Endothelial cell of umbilical vein (primary cell): ENCODE data around the gene TRMT1. TPM values are rescaled to one million over a fixed set of nuclear protein-coding genes. Genes with fewer than 3 reads are reported as not detected.

ENCODE experiments used
- BruUV-seq: library from RNA; stranded (reverse); fragments of 400-500 nt; replicated peaks from 2 replicates; lab custom pipeline; 2021; lab: Mats Ljungman, UMichigan
- CTCF ChIA-PET: fragments of 300-600, 350-600 bp; sonication (Branson Sonifier 250); formaldehyde crosslinking; loops from one replicate; lab custom pipeline; 2021; ENCODE audit warnings: antibody characterized with exemption, inconsistent platforms; lab: Charles Lee
- POLR2A ChIA-PET: fragments of 300-600, 350-600 bp; sonication (Branson Sonifier 250); formaldehyde crosslinking; loops from one replicate; lab custom pipeline; 2021; ENCODE audit warnings: antibody characterized with exemption, inconsistent platforms; lab: Charles Lee
- DNase-seq: peaks from one replicate; pipeline ENCODE4 v3.0.0-alpha.2; 2011; ENCODE audit warnings: low read depth, low spot score
- FAIRE-seq: peaks from 2 replicates; lab custom pipeline; 2011; peaks lifted over from hg19 to GRCh38; lab: Jason Lieb, UNC
- H2AFZ ChIP-seq: 2 replicates; pipeline ENCODE4 v1.6.0; 2012; ENCODE audit warnings: low read depth, low read length, control low read depth, inconsistent platforms
- H3K27ac ChIP-seq: 2 replicates; pipeline ENCODE4 v1.5.1; 2011; ENCODE audit warnings: low read depth, mild to moderate bottlenecking, control low read depth, low read length, moderate library complexity; ENCODE audit not compliant: insufficient read depth
- H3K27me3 ChIP-seq, 2 experiments: 2 replicates each; pipeline versions ENCODE4 v1.6.0 to v1.6.1; 2011; ENCODE audit warnings: low read length in 2 of 2, mixed read lengths in 1 of 2; ENCODE audit not compliant: control insufficient read depth in 2 of 2, insufficient read depth in 2 of 2
- H3K36me3 ChIP-seq, 2 experiments: 2 replicates in 1 of 2; 3 replicates in 1 of 2; pipeline ENCODE4 v1.5.1; 2011; ENCODE audit warnings: low read length in 2 of 2, mild to moderate bottlenecking in 1 of 2, moderate library complexity in 1 of 2; ENCODE audit not compliant: control insufficient read depth in 2 of 2, insufficient read depth in 2 of 2; ENCODE audit errors: extremely low read depth in 1 of 2
- H3K4me1 ChIP-seq: 3 replicates; pipeline ENCODE4 v1.5.1; 2011; ENCODE audit warnings: mild to moderate bottlenecking, low read length; ENCODE audit not compliant: control insufficient read depth, insufficient read depth; ENCODE audit errors: extremely low read depth
- H3K4me2 ChIP-seq: 2 replicates; pipeline ENCODE4 v1.6.1; 2011; ENCODE audit warnings: low read length, control low read depth, mixed read lengths; ENCODE audit not compliant: insufficient read depth
- H3K4me3 ChIP-seq, 3 experiments: fragments of 200-600 bp in 1 of 3; sonication (generic), shearing (Covaris generic) in 1 of 3; replicated peaks in 1 of 3; 2 replicates each; pipeline ENCODE4 v1.5.1; 2011 to 2016; ENCODE audit warnings: control low read depth in 3 of 3, low read length in 3 of 3, mild to moderate bottlenecking in 2 of 3, inconsistent platforms in 1 of 3, low read depth in 1 of 3, moderate library complexity in 1 of 3; ENCODE audit not compliant: insufficient read depth in 1 of 3
- H3K79me2 ChIP-seq: 2 replicates; pipeline ENCODE4 v1.6.0; 2012; ENCODE audit warnings: low read length, inconsistent platforms; ENCODE audit not compliant: control insufficient read depth, insufficient read depth
- H3K9ac ChIP-seq: replicated peaks from 2 replicates; pipeline ENCODE3; 2011; ENCODE audit warnings: low read length, control low read depth; ENCODE audit not compliant: insufficient read depth; ENCODE audit errors: extremely low read depth
- H3K9me1 ChIP-seq: replicated peaks from 3 replicates; pipeline ENCODE4 v1.6.0; 2011; ENCODE audit warnings: mild to moderate bottlenecking, low read length; ENCODE audit not compliant: control insufficient read depth, insufficient read depth; ENCODE audit errors: extremely low read depth
- H3K9me3 ChIP-seq: replicated peaks from 2 replicates; pipeline ENCODE4 v1.5.1; 2012; ENCODE audit warnings: low read length, inconsistent platforms; ENCODE audit not compliant: control insufficient read depth, insufficient read depth
- H4K20me1 ChIP-seq: replicated peaks from 2 replicates; pipeline ENCODE3; 2011; ENCODE audit warnings: mild to moderate bottlenecking, low read length; ENCODE audit not compliant: control insufficient read depth, insufficient read depth; ENCODE audit errors: extremely low read depth
- FOS ChIP-seq: IDR thresholded peaks from 2 replicates; pipeline ENCODE4 v1.6.1; 2011; ENCODE audit warnings: mild to moderate bottlenecking, low read length, moderate library complexity, borderline replicate concordance; ENCODE audit not compliant: insufficient read depth
- GATA2 ChIP-seq: IDR thresholded peaks from 2 replicates; pipeline ENCODE4 v1.7.0; 2011; ENCODE audit warnings: low read depth, mild to moderate bottlenecking, moderate library complexity, mixed read lengths, low read length; ENCODE audit not compliant: insufficient read length, insufficient read depth
- MAX ChIP-seq: IDR thresholded peaks from 2 replicates; pipeline ENCODE4 v1.6.1; 2011; ENCODE audit not compliant: insufficient read depth, insufficient read length
- MYC ChIP-seq: IDR thresholded peaks from one replicate; pipeline ENCODE4 v1.6.1; 2011; ENCODE audit warnings: mild to moderate bottlenecking, low read depth, low read length
- POLR2AphosphoS5 ChIP-seq: IDR thresholded peaks from 2 replicates; pipeline ENCODE4 v1.6.1; 2012; ENCODE audit warnings: low read depth, mild to moderate bottlenecking, control low read depth, low read length, moderate library complexity; ENCODE audit not compliant: insufficient read depth
- dilution Hi-C: fragments of 300-500 bp; cut with MboI; formaldehyde crosslinking; loops from one replicate; pipeline ENCODE4 v1.15.0; 2019; ENCODE audit warnings: low sequenced_read_pairs; ENCODE audit not compliant: extremely low pct_ligation_motif_present
- intact Hi-C: fragments of 100-400 bp; cut with micrococcal nuclease; formaldehyde crosslinking; loops from one replicate; pipeline ENCODE4 v1.10.0; 2022
- polyA plus RNA-seq, 4 experiments: library from polyadenylated mRNA; depleted of rRNA in 3 of 4; stranded (reverse) in 3 of 4; unstranded in 1 of 4; fragments of >200 nt; gene quantifications; 2 replicates each; pipeline versions ENCODE4 v1.2.1 to v1.2.3, GENCODE V29; 2011 to 2012; ENCODE audit warnings: missing spikeins in 1 of 4
- total RNA-seq: library from RNA; stranded (reverse); gene quantifications from 2 replicates; pipeline ENCODE4 v1.2.3, GENCODE V29; 2021

The TRMT1 gene
- total and polyA plus RNA-seq, 2 donors (not counting 3 experiments of a cell fraction or from before 2014, with no cell fraction given) = 46.3 to 53.0 TPM

- Histone ChIP-seq H3K4me1 (peaks cover 8% of the 10 kb centered on the region), H3K4me3 (no peak overlapping the region), H3K79me2 (peaks cover 88% of the 10 kb centered on the region), H3K9me3 (no peaks in the 10 kb centered on the region), H3K36me3 (peaks cover 0 to 7% of the 10 kb centered on the region in 2 experiments), H3K27ac (no peak overlapping the region), H2AFZ (no peak overlapping the region), H4K20me1 (no peaks in the 10 kb centered on the region), H3K9ac (no peak overlapping the region), H3K4me2 (no peak overlapping the region), H3K27me3 (no peaks in the 10 kb centered on the region), H3K9me1 (no peaks in the 10 kb centered on the region)
- POLR2A ChIA-PET = no interaction called here
- DNase-seq (no peak), FAIRE-seq (no peak)
- dilution Hi-C loops (no loop called here), intact Hi-C loops (no loop called here)
- BruUV-seq = no TSS peak
- CTCF ChIA-PET = interaction anchor here (0.6 kb wide), 1 partner anchor 111 kb away, joined by 3 read pairs; no protein-coding TSS in a partner anchor
- TF ChIP-seq GATA2 (no peak), MYC (no peak), FOS (no peak), MAX (no peak), POLR2AphosphoS5 (no peak)
Observed at GRCh38 chr19:13122980-13123957, 6.7 kb upstream of the TRMT1 start.
